SK-N-SH (cell line): ENCODE data around the gene XXYLT1. TPM values are rescaled to one million over a fixed set of nuclear protein-coding genes. Genes with fewer than 3 reads are reported as not detected.
"Not testable (repeated sequence)": the region's sequence is repeated elsewhere in the genome, so short reads cannot be mapped to it uniquely, and the experiment has no call there.

Source experiments
- CTCF ChIA-PET: fragments of 300-600, 350-600 bp; formaldehyde crosslinking; extraction: SDS; loops from one replicate; lab custom pipeline; 2021; lab: Yijun Ruan, JAX
- POLR2A ChIA-PET: fragments of 350-600 bp; sonication (Branson Sonifier 250); formaldehyde crosslinking; extraction: SDS; loops from one replicate; lab custom pipeline; 2020; ENCODE audit warnings: antibody characterized with exemption, inconsistent platforms; lab: Yijun Ruan, JAX
- DNase-seq: peaks from one replicate; pipeline ENCODE4 v3.0.0; 2012
- H2AFZ ChIP-seq: fragments of 200-600 bp; sonication (generic); 2 replicates; pipeline ENCODE4 v1.8.1; 2016; ENCODE audit warnings: antibody characterized with exemption, mild to moderate bottlenecking, low read depth
- H3F3A ChIP-seq: fragments of 200-600 bp; sonication (generic); replicated peaks from 2 replicates; pipeline ENCODE3; 2016; ENCODE audit warnings: antibody characterized with exemption, mild to moderate bottlenecking; ENCODE audit not compliant: insufficient read depth
- H3K27ac ChIP-seq, 2 experiments: fragments of 200-500 bp in 1 of 2; fragments of 200-600 bp in 1 of 2; sonication (Bioruptor generic) in 1 of 2; sonication (generic), shearing (Covaris generic) in 1 of 2; 2 replicates each; pipeline versions ENCODE4 v1.5.1 to v1.6.1; 2014 to 2016; ENCODE audit warnings: low read depth in 2 of 2, inconsistent platforms in 1 of 2, low read length in 1 of 2, mild to moderate bottlenecking in 1 of 2, mixed read lengths in 1 of 2
- H3K27me3 ChIP-seq: fragments of 200-600 bp; sonication (generic), shearing (Covaris generic); 2 replicates; pipeline ENCODE4 v1.6.1; 2016; ENCODE audit warnings: mixed run types; ENCODE audit not compliant: insufficient read depth
- H3K36me3 ChIP-seq, 2 experiments: fragments of 200-500 bp in 1 of 2; fragments of 200-600 bp in 1 of 2; sonication (Bioruptor generic) in 1 of 2; sonication (generic) in 1 of 2; replicated peaks in 1 of 2; 2 replicates each; pipeline versions ENCODE3 to v1.5.1; 2014 to 2016; ENCODE audit warnings: low read length in 1 of 2, mild to moderate bottlenecking in 1 of 2; ENCODE audit not compliant: insufficient read depth in 2 of 2, control insufficient read depth in 1 of 2
- H3K4me1 ChIP-seq, 2 experiments: fragments of 200-500 bp in 1 of 2; fragments of 200-600 bp in 1 of 2; sonication (Bioruptor generic) in 1 of 2; sonication (generic), shearing (Covaris generic) in 1 of 2; 2 replicates each; pipeline versions ENCODE4 v1.5.1 to v1.6.1; 2014 to 2016; ENCODE audit warnings: low read depth in 1 of 2, low read length in 1 of 2, mixed run types in 1 of 2; ENCODE audit not compliant: insufficient read depth in 2 of 2, control insufficient read depth in 1 of 2
- H3K4me2 ChIP-seq: fragments of 200-600 bp; sonication (generic), shearing (Covaris generic); 2 replicates; pipeline ENCODE4 v1.6.1; 2017; ENCODE audit warnings: mixed run types
- H3K4me3 ChIP-seq, 2 experiments: fragments of 200-500 bp in 1 of 2; fragments of 200-600 bp in 1 of 2; sonication (Bioruptor generic) in 1 of 2; sonication (generic), shearing (Covaris generic) in 1 of 2; 2 replicates each; pipeline versions ENCODE4 v1.5.1 to v1.8.1; 2014 to 2016; ENCODE audit warnings: low read depth in 2 of 2, inconsistent platforms in 1 of 2, low read length in 1 of 2, mild to moderate bottlenecking in 1 of 2, mixed read lengths in 1 of 2, moderate library complexity in 1 of 2
- H3K79me2 ChIP-seq: fragments of 200-600 bp; sonication (generic); 2 replicates; pipeline ENCODE4 v1.8.1; 2017; ENCODE audit warnings: mild to moderate bottlenecking; ENCODE audit not compliant: insufficient read depth
- H3K9ac ChIP-seq: fragments of 200-600 bp; sonication (generic); 2 replicates; pipeline ENCODE4 v1.6.1; 2017; ENCODE audit warnings: mixed run types
- H3K9me2 ChIP-seq: fragments of 200-600 bp; sonication (generic); 2 replicates; pipeline ENCODE4 v1.6.1; 2017; ENCODE audit warnings: mixed run types
- H3K9me3 ChIP-seq: fragments of 200-600 bp; sonication (generic); 2 replicates; pipeline ENCODE4 v1.6.1; 2017; ENCODE audit warnings: mixed run types, mild to moderate bottlenecking, moderate library complexity
- H4K20me1 ChIP-seq: fragments of 200-600 bp; sonication (generic); 2 replicates; pipeline ENCODE4 v1.6.1; 2017; ENCODE audit warnings: mild to moderate bottlenecking, mixed run types; ENCODE audit not compliant: insufficient read depth
- FOSL2 ChIP-seq: IDR thresholded peaks from 2 replicates; pipeline ENCODE4 v1.4.0; 2012; ENCODE audit warnings: low read depth, mild to moderate bottlenecking, moderate library complexity, borderline replicate concordance
- IRF3 ChIP-seq: fragments of 150-350 bp; IDR thresholded peaks from 2 replicates; pipeline ENCODE4 v1.6.1; 2016; ENCODE audit warnings: mild to moderate bottlenecking, low read depth, low read length
- JUND ChIP-seq: IDR thresholded peaks from 2 replicates; pipeline ENCODE4 v1.4.0; 2012
- NFIC ChIP-seq: IDR thresholded peaks from 2 replicates; pipeline ENCODE4 v1.4.0; 2012; ENCODE audit warnings: borderline replicate concordance
- NRF1 ChIP-seq: IDR thresholded peaks from 2 replicates; pipeline ENCODE4 v1.6.1; 2012; ENCODE audit warnings: low read depth, mild to moderate bottlenecking, low read length
- RAD21 ChIP-seq: IDR thresholded peaks from 2 replicates; pipeline ENCODE4 v1.6.1; 2012; ENCODE audit warnings: mild to moderate bottlenecking, low read length
- RFX5 ChIP-seq: IDR thresholded peaks from 2 replicates; pipeline ENCODE4 v1.6.1; 2012; ENCODE audit warnings: mild to moderate bottlenecking, improper control_type of control experiment, low read length
- TCF12 ChIP-seq: IDR thresholded peaks from 2 replicates; pipeline ENCODE4 v1.4.0; 2012
- TEAD4 ChIP-seq: IDR thresholded peaks from 2 replicates; pipeline ENCODE4 v1.4.0; 2012; ENCODE audit warnings: mild to moderate bottlenecking, borderline replicate concordance; ENCODE audit not compliant: insufficient read depth
- USF1 ChIP-seq: IDR thresholded peaks from 2 replicates; pipeline ENCODE4 v1.4.0; 2012; ENCODE audit warnings: low read depth, borderline replicate concordance
- WGBS: methylation state at CpG from one replicate; pipeline ENCODE4 v1.1.6; 2017; ENCODE audit warnings: low lambda C conversion rate; 5-methylcytosine and 5-hydroxymethylcytosine counted together
- polyA plus RNA-seq, 3 experiments: library from polyadenylated mRNA; depleted of rRNA; stranded (reverse); fragments of >200 nt; gene quantifications; 2 replicates each; pipeline ENCODE4 v1.2.3, GENCODE V29; 2012
- TF ChIP-seq, protein P1 (sequence below): fragments of 150-350 bp; IDR thresholded peaks from 2 replicates; pipeline ENCODE4 v1.6.1; 2017; ENCODE audit warnings: antibody characterized with exemption, low read length, low read depth, borderline replicate concordance
- TF ChIP-seq, protein P2 (sequence below): IDR thresholded peaks from 2 replicates; pipeline ENCODE4; 2012

Gene XXYLT1
- polyA plus RNA-seq, 1 of the 3 experiments (the other 2 are of a cell fraction) = 22.6 TPM

- TF ChIP-seq, protein P1, sequence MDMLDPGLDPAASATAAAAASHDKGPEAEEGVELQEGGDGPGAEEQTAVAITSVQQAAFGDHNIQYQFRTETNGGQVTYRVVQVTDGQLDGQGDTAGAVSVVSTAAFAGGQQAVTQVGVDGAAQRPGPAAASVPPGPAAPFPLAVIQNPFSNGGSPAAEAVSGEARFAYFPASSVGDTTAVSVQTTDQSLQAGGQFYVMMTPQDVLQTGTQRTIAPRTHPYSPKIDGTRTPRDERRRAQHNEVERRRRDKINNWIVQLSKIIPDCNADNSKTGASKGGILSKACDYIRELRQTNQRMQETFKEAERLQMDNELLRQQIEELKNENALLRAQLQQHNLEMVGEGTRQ = no peak
- TF ChIP-seq TEAD4 (no peak), RAD21 (no peak)
- TF ChIP-seq, all 33 proteins: peak for 0
These were observed 20.2 kb upstream of the XXYLT1 start (continued) for GRCh38 chr3:195291121-195291520.

GRCh38 chr3:195290643-195291042 lies 19.7 kb upstream of the XXYLT1 start:
- WGBS = 97% methylated on average over 5 of the region's 5 CpGs
- CTCF ChIA-PET = interaction anchor here (1.2 to 2.5 kb wide), 3 partner anchors 19 to 231 kb away, joined by 3 to 12 read pairs (median 4); partner anchors contain the start of gene XXYLT1
- DNase-seq, H4K20me1 ChIP-seq, H3K9me3 ChIP-seq, POLR2A ChIA-PET, H3K4me3 ChIP-seq, H3K9ac ChIP-seq, H3K27ac ChIP-seq, H3K79me2 ChIP-seq, H3K9me2 ChIP-seq, H2AFZ ChIP-seq, H3K27me3 ChIP-seq, H3K4me2 ChIP-seq: not testable (repeated sequence)
- Histone ChIP-seq H3K4me1 (peaks cover 0 to 13% of the 10 kb centered on the region in 2 experiments; a peak in 1 of 4 replicates), H3K36me3 (peaks cover 28 to 49% of the 10 kb centered on the region in 2 experiments), H3F3A (peaks cover 20% of the 10 kb centered on the region)

- H3F3A ChIP-seq = peaks cover 16% of the 10 kb centered on the region
- no peaks in the 10 kb centered on the region for H4K20me1 ChIP-seq
- 55% methylated on average over 4 of the region's 4 CpGs for WGBS
- DNase-seq = no peak
- H3K27ac ChIP-seq = peak overlapping the region in 1 of 2 experiments; percentile 55; a peak in 3 of 4 replicates
- H3K27me3 ChIP-seq = no peaks in the 10 kb centered on the region
- peak overlapping the region; percentile 17; the same call in 1 of the 2 replicates for H3K4me2 ChIP-seq
- CTCF ChIA-PET = interaction anchor here (0.7 to 2.3 kb wide), 2 partner anchors 15 to 20 kb away, joined by 3 to 13 read pairs; partner anchors contain the start of gene XXYLT1
- H3K36me3 ChIP-seq = peaks cover 42 to 50% of the 10 kb centered on the region in 2 experiments
- no peaks in the 10 kb centered on the region for H3K9me2 ChIP-seq
- no peaks in the 10 kb centered on the region for H3K79me2 ChIP-seq
- TF ChIP-seq TCF12 (peak; percentile 18; the same call in 1 of the 2 replicates), JUND (peak; percentile 60), IRF3 (no peak), NFIC (peak; percentile 44; the same call in 1 of the 2 replicates), RFX5 (no peak), USF1 (no peak), NRF1 (no peak), FOSL2 (peak; percentile 56; the same call in 1 of the 2 replicates)
- TF ChIP-seq, protein P2, sequence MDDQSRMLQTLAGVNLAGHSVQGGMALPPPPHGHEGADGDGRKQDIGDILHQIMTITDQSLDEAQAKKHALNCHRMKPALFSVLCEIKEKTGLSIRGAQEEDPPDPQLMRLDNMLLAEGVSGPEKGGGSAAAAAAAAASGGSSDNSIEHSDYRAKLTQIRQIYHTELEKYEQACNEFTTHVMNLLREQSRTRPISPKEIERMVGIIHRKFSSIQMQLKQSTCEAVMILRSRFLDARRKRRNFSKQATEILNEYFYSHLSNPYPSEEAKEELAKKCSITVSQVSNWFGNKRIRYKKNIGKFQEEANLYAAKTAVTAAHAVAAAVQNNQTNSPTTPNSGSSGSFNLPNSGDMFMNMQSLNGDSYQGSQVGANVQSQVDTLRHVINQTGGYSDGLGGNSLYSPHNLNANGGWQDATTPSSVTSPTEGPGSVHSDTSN = no peak
- no peak overlapping the region for H3K9ac ChIP-seq
- H3K4me3 ChIP-seq = no peak overlapping the region
- H3K4me1 ChIP-seq = peaks cover 0 to 13% of the 10 kb centered on the region in 2 experiments; a peak in 2 of 4 replicates
- H2AFZ ChIP-seq = no peak overlapping the region
- H3K9me3 ChIP-seq = no peaks in the 10 kb centered on the region
- POLR2A ChIA-PET = no interaction called here
These were observed 15.3 kb upstream of the XXYLT1 start for GRCh38 chr3:195286115-195286872.
